GM12878 (cell line): ENCODE data around the gene HS3ST5. TPM values are rescaled to one million over a fixed set of nuclear protein-coding genes. Genes with fewer than 3 reads are reported as not detected.

ENCODE experiments used
- CUX1 ChIP-seq: IDR thresholded peaks from 2 replicates; pipeline ENCODE4 v1.6.1; 2012; ENCODE audit warnings: improper control_type of control experiment, low read depth, low read length; ENCODE audit not compliant: insufficient replicate concordance
- EP300 ChIP-seq, 2 experiments: fragments of 150-350 bp in 1 of 2; IDR thresholded peaks; 2 replicates each; pipeline ENCODE4 v1.6.1; 2011 to 2012; ENCODE audit warnings: low read depth in 2 of 2, low read length in 2 of 2, borderline replicate concordance in 1 of 2, improper control_type of control experiment in 1 of 2, inconsistent platforms in 1 of 2; ENCODE audit not compliant: control insufficient read depth in 1 of 2
- NR2C2 ChIP-seq: IDR thresholded peaks from 2 replicates; pipeline ENCODE4 v1.6.1; 2011; ENCODE audit warnings: borderline replicate concordance, low read depth; ENCODE audit not compliant: control insufficient read depth, insufficient read length
- PAX8 ChIP-seq: fragments of 450-650 bp; IDR thresholded peaks from 2 replicates; pipeline ENCODE4 v1.6.1; 2017; ENCODE audit warnings: mild to moderate bottlenecking, moderate library complexity
- TCF7 ChIP-seq: IDR thresholded peaks from 2 replicates; pipeline ENCODE4 v1.6.1; 2014; ENCODE audit warnings: antibody characterized with exemption, borderline replicate concordance
- ZNF384 ChIP-seq: IDR thresholded peaks from 2 replicates; pipeline ENCODE4 v1.6.1; 2012; ENCODE audit warnings: low read depth, mild to moderate bottlenecking, low read length, improper control_type of control experiment, borderline replicate concordance
- ZNF622 ChIP-seq: fragments of 450-650 bp; IDR thresholded peaks from 2 replicates; pipeline ENCODE4 v1.6.1; 2017; ENCODE audit warnings: mild to moderate bottlenecking, inconsistent platforms
- polyA plus RNA-seq, 11 experiments: library from polyadenylated mRNA; depleted of rRNA in 4 of 11; unstranded in 6 of 11; stranded (reverse) in 5 of 11; fragments of >200 nt; fragmentation: Nextera tagmentation in 4 of 11; fragmentation: Illumina TruSeq in 1 of 11; extraction: Ambion mirVana in 4 of 11; extraction: Trizol in 1 of 11; gene quantifications; 1 replicate in 1 of 11; 2 replicates in 10 of 11; pipeline versions ENCODE4 v1.2.1 to v1.2.3, GENCODE V29; 2011 to 2016; ENCODE audit warnings: inconsistent platforms in 2 of 11, missing spikeins in 2 of 11, low read depth in 1 of 11
- total RNA-seq, 4 experiments: library from RNA; depleted of rRNA in 3 of 4; stranded (reverse); fragments of >200 nt in 3 of 4; fragmentation: Illumina TruSeq in 1 of 4; extraction: Trizol in 1 of 4; gene quantifications; 2 replicates each; pipeline versions ENCODE4 v1.2.1 to v1.2.3, GENCODE V29; 2013 to 2021
- TF ChIP-seq, protein P1 (sequence below): IDR thresholded peaks from 2 replicates; pipeline ENCODE4 v1.6.1; 2012; ENCODE audit warnings: mild to moderate bottlenecking, low read depth, low read length

Gene HS3ST5
- total and polyA plus RNA-seq, 10 of the 15 experiments (the other 5 are each of a cell fraction or from before 2014, with no cell fraction given): 0.04 TPM; not detected in 9

DNA sequence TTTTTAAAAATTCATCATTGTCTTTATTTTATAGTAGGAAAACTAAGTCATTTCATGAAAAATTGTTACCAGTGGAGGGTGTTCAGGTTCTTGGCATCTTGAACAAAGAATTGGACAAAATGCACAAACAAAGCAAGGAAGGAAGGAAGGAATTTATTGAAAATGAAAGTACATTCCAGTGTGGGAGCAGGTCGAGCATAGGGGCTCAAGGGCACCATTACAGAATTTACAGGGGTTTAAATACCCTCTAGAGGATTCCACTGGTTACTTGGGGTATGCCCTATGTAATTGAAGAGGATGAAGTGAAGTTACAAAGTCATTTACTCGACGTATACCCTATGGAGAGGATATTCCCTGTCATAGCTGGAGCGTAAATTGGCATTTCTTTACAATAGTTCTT is 334.5 kb downstream of the HS3ST5 start (continued):
- TF ChIP-seq, protein P1, sequence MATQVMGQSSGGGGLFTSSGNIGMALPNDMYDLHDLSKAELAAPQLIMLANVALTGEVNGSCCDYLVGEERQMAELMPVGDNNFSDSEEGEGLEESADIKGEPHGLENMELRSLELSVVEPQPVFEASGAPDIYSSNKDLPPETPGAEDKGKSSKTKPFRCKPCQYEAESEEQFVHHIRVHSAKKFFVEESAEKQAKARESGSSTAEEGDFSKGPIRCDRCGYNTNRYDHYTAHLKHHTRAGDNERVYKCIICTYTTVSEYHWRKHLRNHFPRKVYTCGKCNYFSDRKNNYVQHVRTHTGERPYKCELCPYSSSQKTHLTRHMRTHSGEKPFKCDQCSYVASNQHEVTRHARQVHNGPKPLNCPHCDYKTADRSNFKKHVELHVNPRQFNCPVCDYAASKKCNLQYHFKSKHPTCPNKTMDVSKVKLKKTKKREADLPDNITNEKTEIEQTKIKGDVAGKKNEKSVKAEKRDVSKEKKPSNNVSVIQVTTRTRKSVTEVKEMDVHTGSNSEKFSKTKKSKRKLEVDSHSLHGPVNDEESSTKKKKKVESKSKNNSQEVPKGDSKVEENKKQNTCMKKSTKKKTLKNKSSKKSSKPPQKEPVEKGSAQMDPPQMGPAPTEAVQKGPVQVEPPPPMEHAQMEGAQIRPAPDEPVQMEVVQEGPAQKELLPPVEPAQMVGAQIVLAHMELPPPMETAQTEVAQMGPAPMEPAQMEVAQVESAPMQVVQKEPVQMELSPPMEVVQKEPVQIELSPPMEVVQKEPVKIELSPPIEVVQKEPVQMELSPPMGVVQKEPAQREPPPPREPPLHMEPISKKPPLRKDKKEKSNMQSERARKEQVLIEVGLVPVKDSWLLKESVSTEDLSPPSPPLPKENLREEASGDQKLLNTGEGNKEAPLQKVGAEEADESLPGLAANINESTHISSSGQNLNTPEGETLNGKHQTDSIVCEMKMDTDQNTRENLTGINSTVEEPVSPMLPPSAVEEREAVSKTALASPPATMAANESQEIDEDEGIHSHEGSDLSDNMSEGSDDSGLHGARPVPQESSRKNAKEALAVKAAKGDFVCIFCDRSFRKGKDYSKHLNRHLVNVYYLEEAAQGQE: no peak
- TF ChIP-seq CUX1 (no peak), EP300 (IDR thresholded peaks at IDR 0.05; ENCODE audit: borderline replicate concordance in 1 of 2, control insufficient read depth in 1 of 2, low read depth in 2 of 2, low read length in 2 of 2) (no peak), ZNF384 (no peak), ZNF622 (no peak), PAX8 (no peak), NR2C2 (no peak), TCF7 (no peak)
